K562 (cell line): ENCODE data around the gene RAB6A. TPM values are rescaled to one million over a fixed set of nuclear protein-coding genes. Genes with fewer than 3 reads are reported as not detected.

Source experiments
- ATAC-seq: fragments of 200-7000 bp; cut with Tn5 transposase; 3 replicates; pipeline ENCODE4 v1.9.1; 2020; ENCODE audit warnings: moderate library complexity
- BruUV-seq: library from RNA; stranded (reverse); fragments of 400-500 nt; replicated peaks from 2 replicates; lab custom pipeline; 2021; lab: Mats Ljungman, UMichigan
- CTCF ChIA-PET: fragments of 300-600 bp; formaldehyde crosslinking; extraction: SDS; loops from one replicate; lab custom pipeline; 2021; ENCODE audit warnings: low intra/inter-chr PET ratio; lab: Yijun Ruan, JAX
- POLR2A ChIA-PET: fragments of 300-600, 350-650 bp; sonication (Branson Sonifier 250); formaldehyde crosslinking; extraction: SDS; loops from one replicate; lab custom pipeline; 2021; ENCODE audit warnings: antibody characterized with exemption, inconsistent platforms; lab: Yijun Ruan, JAX
- DNase-seq, 4 experiments: peaks; one replicate each; pipeline versions ENCODE4 v3.0.0 to v3.0.0-alpha.2; 2011 to 2018; ENCODE audit warnings: low spot score in 3 of 4, mixed read lengths in 3 of 4; ENCODE audit errors: extremely low read depth in 1 of 4
- FAIRE-seq: peaks from 2 replicates; lab custom pipeline; 2011; peaks lifted over from hg19 to GRCh38; lab: Jason Lieb, UNC
- H2AFZ ChIP-seq: 2 replicates; pipeline ENCODE4 v1.6.0; 2011; ENCODE audit warnings: low read depth, low read length, control low read depth, inconsistent platforms
- H3K27ac ChIP-seq: fragments of 200-600 bp; 3 replicates; pipeline ENCODE4 v1.8.0; 2011; ENCODE audit warnings: low read depth, mild to moderate bottlenecking, control low read depth, inconsistent platforms, low read length, moderate library complexity, mixed read lengths; ENCODE audit errors: extremely low read depth
- H3K27me3 ChIP-seq, 2 experiments: fragments of 300-600 bp in 1 of 2; 2 replicates in 1 of 2; 3 replicates in 1 of 2; pipeline versions ENCODE4 v1.6.0 to v1.8.0; 2011; ENCODE audit warnings: inconsistent platforms in 2 of 2, low read length in 2 of 2, mild to moderate bottlenecking in 1 of 2, mixed read lengths in 1 of 2, moderate library complexity in 1 of 2; ENCODE audit not compliant: control insufficient read depth in 2 of 2, insufficient read depth in 2 of 2
- H3K36me3 ChIP-seq: fragments of 300-600 bp; 3 replicates; pipeline ENCODE4 v1.8.0; 2011; ENCODE audit warnings: mild to moderate bottlenecking, low read length, inconsistent platforms; ENCODE audit not compliant: control insufficient read depth, insufficient read depth
- H3K4me1 ChIP-seq, 2 experiments: fragments of 200-600 bp in 1 of 2; replicated peaks in 1 of 2; 2 replicates in 1 of 2; 3 replicates in 1 of 2; pipeline versions ENCODE4 v1.5.1 to v1.8.0; 2011; ENCODE audit warnings: inconsistent platforms in 2 of 2, low read length in 2 of 2, mild to moderate bottlenecking in 1 of 2, mixed read lengths in 1 of 2, moderate library complexity in 1 of 2; ENCODE audit not compliant: control insufficient read depth in 2 of 2, insufficient read depth in 2 of 2
- H3K4me2 ChIP-seq: 2 replicates; pipeline ENCODE4 v1.6.1; 2011; ENCODE audit warnings: low read length, control low read depth, inconsistent platforms, mixed read lengths; ENCODE audit not compliant: insufficient read depth
- H3K4me3 ChIP-seq: fragments of 200-600 bp; sonication (generic), shearing (Covaris generic); 2 replicates; pipeline ENCODE4 v1.5.1; 2016; ENCODE audit warnings: control low read depth, inconsistent platforms
- H3K79me2 ChIP-seq: fragments of 200-600 bp; 3 replicates; pipeline ENCODE4 v1.8.0; 2011; ENCODE audit warnings: low read length, inconsistent platforms; ENCODE audit not compliant: control insufficient read depth, insufficient read depth
- H3K9ac ChIP-seq, 2 experiments: 2 replicates each; pipeline versions ENCODE4 v1.6.0 to v1.6.1; 2011; ENCODE audit warnings: low read depth in 2 of 2, low read length in 2 of 2, control low read depth in 1 of 2, inconsistent platforms in 1 of 2, mild to moderate bottlenecking in 1 of 2, mixed read lengths in 1 of 2; ENCODE audit not compliant: insufficient read depth in 1 of 2
- H3K9me1 ChIP-seq: one replicate; pipeline ENCODE4 v1.6.0; 2011; ENCODE audit warnings: inconsistent platforms, mild to moderate bottlenecking, low read length, moderate library complexity; ENCODE audit not compliant: control insufficient read depth, insufficient read depth
- H3K9me3 ChIP-seq: replicated peaks from 2 replicates; pipeline ENCODE4 v1.5.1; 2011; ENCODE audit warnings: low read depth, low read length, inconsistent platforms; ENCODE audit not compliant: control insufficient read depth, insufficient read depth
- H4K20me1 ChIP-seq: replicated peaks from 2 replicates; pipeline ENCODE4 v1.6.1; 2011; ENCODE audit warnings: low read length, inconsistent platforms, mixed read lengths; ENCODE audit not compliant: control insufficient read depth, insufficient read depth
- RBM34 ChIP-seq: fragments of 200-400 bp; formaldehyde crosslinking; IDR thresholded peaks from 2 replicates; pipeline ENCODE4 v1.6.1; 2018; ENCODE audit warnings: low read length, borderline replicate concordance; ENCODE audit not compliant: insufficient read depth
- TEAD1 ChIP-seq, 2 experiments: fragments of 450-650 bp in 1 of 2; sonication (generic) in 1 of 2; formaldehyde crosslinking; IDR thresholded peaks; 2 replicates each; pipeline versions ENCODE4 v1.4.0 to v1.8.0; 2020 to 2022; ENCODE audit warnings: mild to moderate bottlenecking in 2 of 2, missing genetic modification reagents in 1 of 2
- WGBS: fragments of 100-300 bp; shearing (Covaris generic); methylation state at CpG from one replicate; pipeline ENCODE4 v1.1.6; 2016; ENCODE audit warnings: low coverage, mixed read lengths; ENCODE audit not compliant: insufficient coverage; ENCODE audit errors: missing lambda C conversion rate; 5-methylcytosine and 5-hydroxymethylcytosine counted together
- in situ Hi-C: fragments of 300-500 bp; cut with MboI; formaldehyde crosslinking; loops from 4 replicates; pipeline ENCODE4 v1.15.0; 2018; ENCODE audit warnings: inconsistent platforms, mixed read lengths
- intact Hi-C: fragments of 100-400 bp; cut with micrococcal nuclease; formaldehyde crosslinking; loops from 2 replicates; pipeline ENCODE4 v1.14.2; 2022
- polyA plus RNA-seq, 8 experiments: library from polyadenylated mRNA; depleted of rRNA in 4 of 8; stranded (reverse) in 5 of 8; unstranded in 3 of 8; fragments of >200 nt; fragmentation: Nextera tagmentation in 2 of 8; fragmentation: Illumina TruSeq in 1 of 8; extraction: Ambion mirVana in 2 of 8; extraction: Trizol in 1 of 8; gene quantifications; 2 replicates each; pipeline versions ENCODE4 v1.2.1 to v1.2.3, GENCODE V29; 2011 to 2014; ENCODE audit warnings: inconsistent platforms in 1 of 8, missing spikeins in 1 of 8
- total RNA-seq, 7 experiments: library from RNA; depleted of rRNA in 6 of 7; stranded (reverse); fragments of >200 nt in 6 of 7; fragmentation: Illumina TruSeq in 2 of 7; extraction: Trizol in 2 of 7; gene quantifications; 2 replicates each; pipeline versions ENCODE4 v1.2.1 to v1.2.3, GENCODE V29; 2011 to 2021; ENCODE audit warnings: low replicate concordance in 1 of 7
- TF ChIP-seq, protein P1 (sequence below): fragments of 250-450 bp; sonication (Bioruptor Pico); IDR thresholded peaks from 2 replicates; pipeline ENCODE4 v1.4.0; 2020; ENCODE audit warnings: mild to moderate bottlenecking, moderate library complexity

RAB6A gene
- total and polyA plus RNA-seq, 9 of the 15 experiments (the other 6 are each of a cell fraction or from before 2014, with no cell fraction given): 14.0 to 95.3 (median 45.4) TPM

DNA sequence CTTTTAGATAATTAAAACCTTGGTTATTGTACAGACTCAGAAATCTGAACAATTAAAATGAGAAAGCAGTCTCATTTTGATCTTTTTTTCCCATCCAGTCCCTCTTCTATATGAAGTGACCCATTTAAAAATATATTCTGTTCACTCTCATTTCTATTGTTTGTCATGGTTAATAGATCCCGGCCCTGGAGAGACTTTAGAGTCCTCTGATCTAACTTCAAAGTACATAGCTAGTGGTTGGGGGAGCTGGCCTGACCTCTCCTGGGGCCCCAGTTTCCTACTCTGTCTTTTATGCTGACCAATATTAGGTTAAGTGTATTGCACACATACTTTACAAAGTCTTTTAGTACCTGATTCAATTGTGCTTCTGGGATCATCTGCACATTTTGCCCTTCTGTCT is 40.3 kb upstream of the RAB6A start:
- Histone ChIP-seq H3K4me3 (no peak overlapping the region), H2AFZ (no peak overlapping the region), H3K9me3 (no peaks in the 10 kb centered on the region), H3K9ac (no peak overlapping the region), H3K27me3 (no peaks in the 10 kb centered on the region), H3K79me2 (peaks cover 18% of the 10 kb centered on the region; the same call in 1 of the 3 replicates), H3K27ac (no peak overlapping the region), H3K4me1 (peaks cover 0 to 7% of the 10 kb centered on the region in 2 experiments; a peak in 3 of 5 replicates), H3K9me1 (no peaks in the 10 kb centered on the region), H4K20me1 (peaks cover 3% of the 10 kb centered on the region), H3K4me2 (no peak overlapping the region), H3K36me3 (peaks cover 25% of the 10 kb centered on the region; the same call in 1 of the 3 replicates)
- whole genome bisulfite sequencing: 56% methylated on average over 1 of the region's 1 CpG
- ATAC-seq (no peak), FAIRE-seq (no peak), DNase-seq (no peak)
- intact Hi-C loops: no loop called here
- in situ Hi-C loops: no loop called here
- no peak for TF ChIP-seq TEAD1 (CRISPR knock-in tag; IDR thresholded peaks at IDR 0.05)
- TF ChIP-seq RBM34: no peak
- TF ChIP-seq, protein P1, sequence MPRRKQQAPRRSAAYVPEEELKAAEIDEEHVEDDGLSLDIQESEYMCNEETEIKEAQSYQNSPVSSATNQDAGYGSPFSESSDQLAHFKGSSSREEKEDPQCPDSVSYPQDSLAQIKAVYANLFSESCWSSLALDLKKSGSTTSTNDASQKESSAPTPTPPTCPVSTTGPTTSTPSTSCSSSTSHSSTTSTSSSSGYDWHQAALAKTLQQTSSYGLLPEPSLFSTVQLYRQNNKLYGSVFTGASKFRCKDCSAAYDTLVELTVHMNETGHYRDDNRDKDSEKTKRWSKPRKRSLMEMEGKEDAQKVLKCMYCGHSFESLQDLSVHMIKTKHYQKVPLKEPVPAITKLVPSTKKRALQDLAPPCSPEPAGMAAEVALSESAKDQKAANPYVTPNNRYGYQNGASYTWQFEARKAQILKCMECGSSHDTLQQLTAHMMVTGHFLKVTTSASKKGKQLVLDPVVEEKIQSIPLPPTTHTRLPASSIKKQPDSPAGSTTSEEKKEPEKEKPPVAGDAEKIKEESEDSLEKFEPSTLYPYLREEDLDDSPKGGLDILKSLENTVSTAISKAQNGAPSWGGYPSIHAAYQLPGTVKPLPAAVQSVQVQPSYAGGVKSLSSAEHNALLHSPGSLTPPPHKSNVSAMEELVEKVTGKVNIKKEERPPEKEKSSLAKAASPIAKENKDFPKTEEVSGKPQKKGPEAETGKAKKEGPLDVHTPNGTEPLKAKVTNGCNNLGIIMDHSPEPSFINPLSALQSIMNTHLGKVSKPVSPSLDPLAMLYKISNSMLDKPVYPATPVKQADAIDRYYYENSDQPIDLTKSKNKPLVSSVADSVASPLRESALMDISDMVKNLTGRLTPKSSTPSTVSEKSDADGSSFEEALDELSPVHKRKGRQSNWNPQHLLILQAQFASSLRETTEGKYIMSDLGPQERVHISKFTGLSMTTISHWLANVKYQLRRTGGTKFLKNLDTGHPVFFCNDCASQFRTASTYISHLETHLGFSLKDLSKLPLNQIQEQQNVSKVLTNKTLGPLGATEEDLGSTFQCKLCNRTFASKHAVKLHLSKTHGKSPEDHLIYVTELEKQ (CRISPR knock-in tag): no peak
- CTCF ChIA-PET: no interaction called here
- BruUV-seq: no TSS peak
- POLR2A ChIA-PET: interaction anchor here (0.9 to 3.6 kb wide), 2 partner anchors 13 to 22 kb away, joined by 4 to 22 read pairs; partner anchors contain the start of gene MRPL48
